ENCODE data around the gene CFD. TPM values are rescaled to one million over a fixed set of nuclear protein-coding genes. Genes with fewer than 3 reads are reported as not detected.

Gene CFD
- polyA plus RNA-seq, 1 donor (not counting 4 experiments of a cell fraction or from before 2014, with no cell fraction given), result 0.47 TPM

DNA sequence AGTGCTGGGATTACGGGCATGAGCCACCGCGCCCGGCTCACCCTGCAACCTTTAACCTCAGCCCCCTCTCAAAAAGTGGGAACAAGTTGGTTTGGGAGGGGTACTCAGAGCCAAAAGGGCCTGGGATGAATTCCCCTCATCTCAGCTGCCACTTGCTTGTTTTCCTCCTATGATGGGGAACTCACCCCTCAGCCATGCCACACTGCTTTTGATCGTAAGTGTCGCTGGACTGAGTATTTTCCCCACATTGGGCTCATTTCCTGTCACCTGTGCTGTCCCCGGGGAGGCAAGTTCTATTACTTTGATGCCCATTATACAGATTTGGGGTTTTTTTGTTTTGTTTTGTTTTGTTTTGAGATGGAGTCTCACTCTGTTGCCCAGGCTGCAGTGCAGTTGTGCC is 47.0 kb downstream of the CFD start:
- H3K4me1 ChIP-seq (ENCODE audit: control insufficient read depth, extremely low read depth, insufficient read depth, low read length), result peaks cover 6% of the 10 kb centered on the region
- H3K4me2 ChIP-seq (ENCODE audit: control insufficient read depth, extremely low read depth, insufficient read depth, low read depth, low read length), result no peak overlapping the region
- no peak overlapping the region for H3K4me3 ChIP-seq (ENCODE audit: control insufficient read depth in 2 of 3, extremely low read depth in 1 of 3, insufficient read depth in 2 of 3, low read depth in 1 of 3, low read length in 3 of 3)
- DNase-seq (ENCODE audit: low read depth, low spot score) (no peak), FAIRE-seq (no peak)
- peaks cover 9% of the 10 kb centered on the region for H4K20me1 ChIP-seq (ENCODE audit: control insufficient read depth, extremely low read depth, insufficient read depth, low read length)
- H3K79me2 ChIP-seq (ENCODE audit: control insufficient read depth, insufficient read depth, low read length), result peaks cover 47% of the 10 kb centered on the region
- H3K9me1 ChIP-seq (ENCODE audit: control insufficient read depth, extremely low read depth, insufficient read depth, low read length), result no peaks in the 10 kb centered on the region
- no peak overlapping the region for H2AFZ ChIP-seq (ENCODE audit: control insufficient read depth, low read length)
- TF ChIP-seq EZH2 (IDR thresholded peaks at IDR 0.05; ENCODE audit: low read length) (no peak), CTCF (optimal IDR thresholded peaks at IDR 0.05 in 1 of 3, IDR thresholded peaks at IDR 0.05 in 1 of 3, conservative IDR thresholded peaks at IDR 0.05 in 1 of 3; ENCODE audit: extremely low read depth in 1 of 3, insufficient read depth in 2 of 3, low read length in 3 of 3) (no peak)
- no peak overlapping the region for H3K27ac ChIP-seq (ENCODE audit: control insufficient read depth, insufficient read depth, low read length)
- H3K9ac ChIP-seq (ENCODE audit: control insufficient read depth, extremely low read depth, insufficient read depth, low read length), result no peak overlapping the region
- peaks cover 3 to 5% of the 10 kb centered on the region in 2 experiments for H3K36me3 ChIP-seq (ENCODE audit: control insufficient read depth in 2 of 2, extremely low read depth in 1 of 2, insufficient read depth in 2 of 2, low read length in 2 of 2)
- dilution Hi-C loops (cut with MboI; ENCODE audit: extremely low pct_ligation_motif_present, low sequenced_read_pairs), result no loop called here
- H3K9me3 ChIP-seq (ENCODE audit: control insufficient read depth, low read depth, low read length), result no peaks in the 10 kb centered on the region
- H3K27me3 ChIP-seq (ENCODE audit: control insufficient read depth, extremely low read depth, insufficient read depth, low read length), result no peaks in the 10 kb centered on the region

DNA sequence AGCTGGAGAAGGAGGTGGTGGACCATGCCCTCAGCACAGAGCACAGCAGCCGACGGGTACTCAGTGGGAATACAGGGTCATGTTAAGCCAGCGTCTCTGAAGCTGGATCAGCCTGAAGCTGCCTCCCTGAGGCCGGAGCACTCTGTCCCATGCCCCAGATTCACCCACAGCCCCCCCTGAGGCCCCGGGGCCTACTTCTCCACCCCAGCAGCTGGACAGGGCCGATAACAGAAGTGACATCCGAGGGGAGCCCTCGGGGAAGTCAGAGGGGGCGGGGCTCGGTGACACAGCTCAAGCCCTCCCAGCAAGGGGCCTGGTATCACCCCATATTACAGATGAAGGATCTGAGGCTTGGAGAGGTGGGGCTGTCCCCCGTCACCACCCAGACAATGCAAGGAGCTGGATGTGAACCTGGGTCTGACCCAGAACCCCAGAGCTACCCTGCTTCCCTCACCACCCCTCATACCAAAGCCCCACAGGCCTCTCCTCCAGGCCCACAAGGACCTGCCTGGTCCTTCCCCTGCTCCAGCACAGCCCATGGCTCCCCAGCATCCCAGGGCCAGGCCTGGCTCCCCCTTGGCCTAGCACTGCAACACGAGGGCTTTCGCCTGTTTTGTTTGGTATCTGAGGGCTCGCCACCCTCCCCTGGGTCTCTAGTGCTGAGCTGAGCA is 47.9 kb downstream of the CFD start:
- Histone ChIP-seq H2AFZ (ENCODE audit: control insufficient read depth, low read length) (no peak overlapping the region), H3K4me2 (ENCODE audit: control insufficient read depth, extremely low read depth, insufficient read depth, low read depth, low read length) (no peak overlapping the region), H3K9ac (ENCODE audit: control insufficient read depth, extremely low read depth, insufficient read depth, low read length) (no peak overlapping the region), H3K79me2 (ENCODE audit: control insufficient read depth, insufficient read depth, low read length) (peaks cover 52% of the 10 kb centered on the region), H3K9me1 (ENCODE audit: control insufficient read depth, extremely low read depth, insufficient read depth, low read length) (no peaks in the 10 kb centered on the region), H3K27me3 (ENCODE audit: control insufficient read depth, extremely low read depth, insufficient read depth, low read length) (no peaks in the 10 kb centered on the region), H3K36me3 (ENCODE audit: control insufficient read depth in 2 of 2, extremely low read depth in 1 of 2, insufficient read depth in 2 of 2, low read length in 2 of 2) (peaks cover 0 to 3% of the 10 kb centered on the region in 2 experiments), H3K4me3 (ENCODE audit: control insufficient read depth in 2 of 3, extremely low read depth in 1 of 3, insufficient read depth in 2 of 3, low read depth in 1 of 3, low read length in 3 of 3) (no peak overlapping the region), H4K20me1 (ENCODE audit: control insufficient read depth, extremely low read depth, insufficient read depth, low read length) (peaks cover 9% of the 10 kb centered on the region), H3K9me3 (ENCODE audit: control insufficient read depth, low read depth, low read length) (no peaks in the 10 kb centered on the region), H3K4me1 (ENCODE audit: control insufficient read depth, extremely low read depth, insufficient read depth, low read length) (peaks cover 6% of the 10 kb centered on the region), H3K27ac (ENCODE audit: control insufficient read depth, insufficient read depth, low read length) (no peak overlapping the region)
- DNase-seq (ENCODE audit: low read depth, low spot score) (no peak), FAIRE-seq (no peak)
- TF ChIP-seq CTCF (optimal IDR thresholded peaks at IDR 0.05 in 1 of 3, IDR thresholded peaks at IDR 0.05 in 1 of 3, conservative IDR thresholded peaks at IDR 0.05 in 1 of 3; ENCODE audit: extremely low read depth in 1 of 3, insufficient read depth in 2 of 3, low read length in 3 of 3) (no peak), EZH2 (IDR thresholded peaks at IDR 0.05; ENCODE audit: low read length) (no peak)
- dilution Hi-C loops (cut with MboI; ENCODE audit: extremely low pct_ligation_motif_present, low sequenced_read_pairs), result no loop called here
